Activated CD4-positive, alpha-beta T cell treated with anti-CD3 and anti-CD28 coated beads, Interleukin-2, amount 10 ng/mL, durations not matched to agents 24 days and 14 days (primary cell): ENCODE data around the gene FOXL1. TPM values are rescaled to one million over a fixed set of nuclear protein-coding genes. Genes with fewer than 3 reads are reported as not detected.
A peak's percentile ranks its signal among the peaks of the same experiment; 100 is the strongest.

Experiments
- DNase-seq: peaks from one replicate; pipeline ENCODE4 v3.0.0; 2022
- H3K27ac Mint-ChIP-seq: one replicate; pipeline ENCODE4 v1.8.0; 2022; ENCODE audit warnings: mild to moderate bottlenecking, mixed read lengths
- H3K27me3 Mint-ChIP-seq: one replicate; pipeline ENCODE4 v1.8.0; 2022; ENCODE audit warnings: mixed read lengths
- H3K36me3 Mint-ChIP-seq: one replicate; pipeline ENCODE4 v1.8.0; 2022; ENCODE audit warnings: low read depth, mild to moderate bottlenecking, mixed read lengths
- H3K4me1 Mint-ChIP-seq: one replicate; pipeline ENCODE4 v1.8.0; 2021; ENCODE audit warnings: mixed read lengths
- H3K4me3 Mint-ChIP-seq: one replicate; pipeline ENCODE4 v1.8.0; 2022; ENCODE audit warnings: mild to moderate bottlenecking, moderate library complexity, mixed read lengths
- H3K9me3 Mint-ChIP-seq: one replicate; pipeline ENCODE4 v1.8.0; 2021; ENCODE audit warnings: mixed read lengths
- intact Hi-C: fragments of 100-400 bp; cut with micrococcal nuclease; formaldehyde crosslinking; loops from one replicate; pipeline ENCODE4 v1.15.1; 2023
- total RNA-seq: library from RNA; stranded (reverse); gene quantifications from 2 replicates; pipeline ENCODE4 v1.2.3, GENCODE V29; 2022

FOXL1 gene
- total RNA-seq: 0.05 TPM in 1 of 2 replicates, not detected in the other

DNA sequence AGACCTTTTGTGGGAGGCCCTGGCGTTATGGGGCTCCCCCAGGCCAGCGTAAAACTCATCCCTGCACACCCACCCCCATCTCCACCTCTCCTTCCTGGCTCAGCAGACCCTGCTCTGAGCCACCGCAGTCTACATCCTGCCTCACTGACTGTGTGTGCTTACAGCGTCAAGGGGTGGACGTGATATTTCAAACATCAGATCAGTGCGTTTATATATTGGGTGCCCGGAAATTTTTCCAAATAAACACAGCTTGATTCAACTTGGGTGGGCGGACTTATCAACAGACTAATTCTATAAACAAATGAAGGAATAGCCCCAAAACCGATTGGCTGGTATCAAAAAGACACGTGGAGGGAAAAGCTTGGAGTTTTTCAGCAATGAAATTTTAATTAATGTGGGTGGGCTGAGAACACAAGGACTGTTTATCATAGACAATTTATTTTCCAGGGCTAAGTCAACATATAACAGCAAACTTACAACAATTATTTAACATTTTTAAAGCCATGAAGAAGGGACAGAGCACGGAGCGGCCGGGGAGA lies at the start of gene FOXL1:
Gene FOXL1, plus strand, starts transcription at position 489 of the 539 bp plus-strand sequence. CDS start 175 bp downstream, outside the sequence.
- no peak for DNase-seq
- peak within 1 kb of the TSS; percentile 44 for H3K4me3 Mint-ChIP-seq
- peaks cover 7% of the 10 kb centered on the region for H3K4me1 Mint-ChIP-seq
- intact Hi-C loops: loop anchor here (5.0 to 10.0 kb wide), 2 partner anchors 84 to 157 kb away; no protein-coding TSS in a partner anchor
- H3K9me3 Mint-ChIP-seq: no peaks in the 10 kb centered on the region
- no peaks in the 10 kb centered on the region for H3K36me3 Mint-ChIP-seq
- peak within 1 kb of the TSS; percentile 54 for H3K27ac Mint-ChIP-seq
- peaks cover 72% of the 10 kb centered on the region for H3K27me3 Mint-ChIP-seq

DNA sequence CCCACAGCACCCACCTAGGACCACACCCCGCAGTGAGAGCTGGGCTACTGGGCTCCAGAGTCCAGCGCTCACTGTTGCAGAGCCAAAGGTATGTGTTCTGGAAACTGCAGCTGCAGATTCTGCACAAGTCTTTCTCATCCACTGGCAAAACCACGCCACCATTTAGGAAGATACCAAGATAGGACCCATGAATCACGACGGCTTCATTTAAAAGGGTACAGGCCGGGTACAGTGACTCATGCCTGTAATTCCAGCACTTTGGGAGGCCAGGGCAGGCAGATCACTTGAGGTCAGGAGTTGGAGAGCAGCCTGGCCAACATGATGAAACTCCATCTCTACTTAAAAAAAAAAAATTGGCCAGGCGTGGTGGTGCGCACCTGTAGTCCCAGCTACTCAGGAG lies 49.2 kb upstream of the FOXL1 start:
- Mint-ChIP-seq H3K27me3 (no peaks in the 10 kb centered on the region), H3K9me3 (no peaks in the 10 kb centered on the region), H3K36me3 (peaks cover 2% of the 10 kb centered on the region), H3K4me1 (no peaks in the 10 kb centered on the region), H3K4me3 (no peak overlapping the region), H3K27ac (no peak overlapping the region)
- DNase-seq: no peak
- intact Hi-C loops: loop anchor here (10.0 kb wide), 1 partner anchor 714 kb away; no protein-coding TSS in a partner anchor

DNA sequence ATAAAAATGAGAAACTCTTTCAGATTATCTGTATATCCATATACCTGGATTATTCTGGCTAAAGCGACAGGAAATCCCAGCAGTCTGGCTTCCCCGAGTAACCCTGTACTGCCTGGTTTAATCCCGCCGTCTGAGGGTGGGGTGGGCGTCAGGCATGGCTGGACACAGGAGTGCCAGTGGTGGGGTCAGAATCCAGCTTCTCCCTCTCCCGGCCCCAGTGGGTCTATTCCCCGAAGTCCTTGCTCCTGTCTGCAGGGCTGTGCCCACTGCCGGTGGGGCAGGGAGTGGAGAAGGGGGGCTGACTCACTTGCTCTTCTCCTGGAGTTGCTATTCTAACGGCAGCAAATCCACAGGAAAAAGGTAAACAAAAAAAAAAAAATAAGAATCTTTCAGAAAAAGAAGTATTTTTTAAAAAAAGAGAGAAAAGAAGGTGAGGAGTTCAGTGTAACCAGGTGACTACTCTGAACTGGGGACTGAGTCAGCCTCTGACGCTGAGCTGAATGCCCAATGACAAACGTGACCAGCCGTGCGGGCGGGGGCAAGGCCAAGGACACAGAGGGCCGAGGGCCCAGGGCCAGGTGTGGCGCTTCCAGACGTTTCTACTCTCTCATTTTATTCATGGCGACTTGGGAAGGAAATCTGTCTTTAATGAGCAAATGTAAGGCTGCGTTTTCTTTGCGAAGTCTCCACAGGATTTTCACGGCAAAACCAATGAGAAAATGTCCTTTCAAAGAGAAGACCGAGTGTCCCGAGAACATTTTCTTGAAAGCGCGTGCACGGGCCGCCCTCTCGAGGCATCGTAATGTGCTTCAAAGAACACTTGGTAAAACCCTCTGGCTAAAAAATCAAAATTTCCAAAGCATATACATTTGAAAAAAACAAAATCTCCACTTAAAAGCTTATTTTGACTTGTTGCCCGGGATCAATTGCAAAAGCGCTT lies 47.8 kb upstream of the FOXL1 start:
- Mint-ChIP-seq H3K9me3 (no peaks in the 10 kb centered on the region), H3K4me1 (no peaks in the 10 kb centered on the region), H3K36me3 (peaks cover 2% of the 10 kb centered on the region), H3K27me3 (no peaks in the 10 kb centered on the region), H3K4me3 (no peak overlapping the region), H3K27ac (no peak overlapping the region)
- DNase-seq: no peak
- intact Hi-C loops: no loop called here

DNA sequence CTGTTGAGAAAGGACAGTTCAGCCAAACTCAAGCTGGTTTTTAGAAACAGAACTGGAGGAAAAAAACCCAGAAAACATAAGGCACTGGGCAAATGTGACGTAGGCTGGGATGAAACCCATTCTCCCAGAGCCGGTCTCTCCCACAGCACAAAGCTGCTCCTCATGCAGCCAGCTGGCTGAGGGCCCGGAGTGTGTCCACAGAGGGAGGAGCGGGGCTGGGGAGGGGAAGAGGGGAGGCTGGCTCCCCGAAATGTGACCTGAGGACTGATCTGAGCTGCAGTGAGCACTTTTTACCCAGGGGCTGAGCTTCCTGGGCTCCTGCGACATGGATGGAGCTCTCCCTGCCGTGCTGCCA lies 47.2 kb upstream of the FOXL1 start:
- Mint-ChIP-seq H3K4me3 (no peak overlapping the region), H3K36me3 (peaks cover 2% of the 10 kb centered on the region), H3K27ac (no peak overlapping the region), H3K27me3 (no peaks in the 10 kb centered on the region), H3K4me1 (no peaks in the 10 kb centered on the region), H3K9me3 (no peaks in the 10 kb centered on the region)
- intact Hi-C loops: no loop called here
- no peak for DNase-seq

DNA sequence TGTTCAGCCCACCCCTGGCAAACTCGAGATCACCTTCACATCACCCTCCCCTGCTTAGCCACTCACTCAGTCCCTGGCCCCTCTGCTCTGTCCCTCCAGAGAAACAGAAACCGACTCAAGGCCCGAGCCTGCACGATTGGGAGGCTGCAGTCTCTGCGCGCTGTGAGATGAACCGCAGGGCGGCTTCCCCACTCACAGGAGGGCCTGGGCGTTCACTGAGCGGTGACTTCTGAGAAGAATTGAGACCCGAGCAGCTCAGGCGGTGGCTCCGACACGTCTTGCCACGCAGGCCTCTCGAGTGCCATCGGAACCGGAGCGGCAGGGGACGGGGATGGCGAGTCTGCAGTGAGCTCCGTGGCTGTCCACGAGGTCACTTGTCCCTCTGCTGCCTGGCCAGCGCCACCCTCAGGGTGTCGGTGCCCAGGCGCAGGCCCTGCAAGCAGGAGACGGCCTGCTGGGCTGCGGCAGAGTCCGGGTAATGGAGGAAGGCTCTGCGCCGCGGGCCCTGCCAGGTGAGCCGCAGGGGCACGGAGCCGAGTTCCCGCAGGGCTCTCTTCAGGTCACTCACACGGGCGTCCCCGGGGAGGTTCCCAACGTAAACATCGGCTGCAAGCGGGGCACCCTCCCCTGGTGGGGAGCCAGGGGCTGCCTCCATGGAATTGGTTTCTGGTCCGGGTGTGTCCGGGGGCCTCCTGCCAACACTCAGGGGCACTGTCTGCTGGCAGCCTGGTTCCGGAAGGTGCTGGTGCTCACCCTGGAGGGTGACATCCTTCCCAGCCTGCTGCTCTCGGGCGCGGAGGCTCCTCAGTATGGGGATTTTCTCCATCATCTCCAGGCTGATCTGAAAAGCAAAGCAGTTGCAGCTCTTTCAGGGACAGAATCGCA lies 46.5 kb upstream of the FOXL1 start:
- H3K4me3 Mint-ChIP-seq: no peak overlapping the region
- no peaks in the 10 kb centered on the region for H3K9me3 Mint-ChIP-seq
- DNase-seq: no peak
- no peak overlapping the region for H3K27ac Mint-ChIP-seq
- peaks cover 4% of the 10 kb centered on the region for H3K36me3 Mint-ChIP-seq
- intact Hi-C loops: no loop called here
- no peaks in the 10 kb centered on the region for H3K4me1 Mint-ChIP-seq
- no peaks in the 10 kb centered on the region for H3K27me3 Mint-ChIP-seq

DNA sequence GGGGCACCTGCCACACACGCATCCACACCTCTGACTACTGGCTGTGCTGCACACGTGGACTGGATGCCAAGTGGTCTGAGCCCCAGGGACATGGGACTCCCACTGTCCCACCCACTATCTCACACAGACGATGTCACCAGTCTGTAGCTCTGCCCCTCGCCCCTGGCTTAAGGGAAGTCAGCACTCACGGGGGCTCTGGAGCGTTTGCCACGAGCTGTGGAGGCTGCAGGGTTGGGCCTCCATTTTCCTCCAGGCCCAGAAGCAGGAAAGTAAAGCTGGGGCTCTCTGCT lies 45.9 kb upstream of the FOXL1 start:
- no peaks in the 10 kb centered on the region for H3K9me3 Mint-ChIP-seq
- no peak overlapping the region for H3K4me3 Mint-ChIP-seq
- DNase-seq: no peak
- intact Hi-C loops: no loop called here
- peaks cover 6% of the 10 kb centered on the region for H3K36me3 Mint-ChIP-seq
- H3K27me3 Mint-ChIP-seq: no peaks in the 10 kb centered on the region
- H3K4me1 Mint-ChIP-seq: no peaks in the 10 kb centered on the region
- no peak overlapping the region for H3K27ac Mint-ChIP-seq

DNA sequence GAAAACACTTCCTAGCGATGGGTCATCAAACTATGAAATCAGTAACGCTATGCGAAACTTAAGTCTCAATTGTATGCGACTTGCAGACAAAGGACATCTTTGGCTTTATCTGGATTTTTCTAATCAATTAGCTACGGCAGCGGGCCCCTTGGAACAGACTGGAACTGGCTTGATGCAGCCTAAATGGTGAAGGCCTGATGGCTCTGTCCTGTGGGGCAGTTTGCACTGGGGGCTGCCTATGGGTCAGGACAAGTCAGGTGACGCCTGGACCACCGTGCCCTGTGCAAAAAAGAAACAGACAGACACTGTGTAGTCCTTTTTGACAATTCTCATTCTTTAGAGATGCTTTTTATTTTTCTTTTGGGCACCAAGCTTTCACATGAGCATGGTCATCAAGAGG lies 45.3 kb upstream of the FOXL1 start:
- Mint-ChIP-seq H3K27ac (no peak overlapping the region), H3K4me1 (no peaks in the 10 kb centered on the region), H3K36me3 (peaks cover 6% of the 10 kb centered on the region), H3K4me3 (no peak overlapping the region), H3K9me3 (no peaks in the 10 kb centered on the region), H3K27me3 (no peaks in the 10 kb centered on the region)
- intact Hi-C loops: no loop called here
- DNase-seq: no peak

DNA sequence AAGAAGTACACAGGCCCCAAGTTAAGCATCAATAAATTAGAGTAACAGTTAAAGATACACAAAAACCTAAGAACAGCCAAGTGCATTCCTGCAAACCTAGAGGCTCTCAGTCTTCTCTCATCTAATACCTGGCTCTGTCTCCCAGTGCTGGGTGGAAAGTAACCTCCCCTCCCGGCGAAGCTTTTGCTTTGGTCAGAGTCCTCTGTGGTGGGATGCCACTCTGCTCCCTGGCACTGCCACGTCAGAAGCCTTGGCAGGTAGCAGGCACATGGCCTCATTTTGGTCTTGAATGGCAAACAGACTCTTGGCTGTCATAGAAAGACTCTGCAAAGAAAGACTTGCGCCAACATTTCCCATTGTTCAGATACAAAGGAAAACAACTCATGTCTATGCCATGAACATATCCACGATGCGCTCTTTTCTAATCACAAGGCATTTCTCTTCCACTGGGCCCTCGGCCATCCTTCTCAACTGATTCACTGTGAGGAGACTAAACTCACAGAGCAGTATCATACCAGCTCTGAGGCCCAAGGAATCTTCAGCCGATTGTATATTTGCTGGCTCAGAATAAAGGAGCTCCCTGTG lies 44.5 kb upstream of the FOXL1 start:
- Mint-ChIP-seq H3K4me3 (no peak overlapping the region), H3K27ac (no peak overlapping the region), H3K27me3 (no peaks in the 10 kb centered on the region), H3K4me1 (no peaks in the 10 kb centered on the region), H3K36me3 (peaks cover 6% of the 10 kb centered on the region), H3K9me3 (no peaks in the 10 kb centered on the region)
- intact Hi-C loops: no loop called here
- no peak for DNase-seq

DNA sequence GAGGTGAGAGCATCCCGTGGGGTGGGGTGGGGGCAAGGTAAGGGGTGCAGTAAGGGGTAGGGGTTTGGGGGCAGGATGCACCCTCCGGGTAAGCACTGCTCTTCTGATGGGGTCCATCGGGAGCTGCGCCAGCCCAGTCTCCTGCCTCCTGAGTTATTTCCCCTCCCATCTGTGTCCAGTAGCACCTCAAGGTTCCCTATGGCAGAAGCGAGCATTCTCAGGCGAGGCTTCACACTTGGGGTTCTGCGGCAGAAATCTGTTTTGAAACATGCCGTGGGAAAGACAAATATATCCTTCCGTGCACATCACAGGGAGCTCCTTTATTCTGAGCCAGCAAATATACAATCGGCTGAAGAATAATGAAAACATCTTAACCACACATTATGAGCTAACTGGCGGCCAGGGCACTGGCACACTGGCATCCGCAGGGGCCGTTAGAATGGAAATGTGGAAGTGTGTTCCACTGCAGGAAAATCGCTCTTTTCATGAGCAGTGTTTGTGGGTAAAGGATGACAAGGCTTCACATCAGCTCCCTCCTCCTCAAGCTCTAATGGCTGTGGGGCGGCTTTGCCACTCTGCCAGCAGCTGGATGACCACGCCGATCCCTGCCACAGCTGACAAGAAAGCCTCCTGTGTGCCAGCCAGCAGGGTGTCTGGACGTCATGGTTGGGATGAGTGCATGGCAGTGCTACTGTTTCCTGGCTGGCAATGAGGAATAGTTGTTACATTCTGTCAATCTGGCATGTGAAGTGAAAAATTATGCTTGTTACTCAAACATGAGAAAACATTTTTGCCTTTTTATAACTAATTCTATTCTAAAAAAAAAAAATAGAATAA lies 43.4 kb upstream of the FOXL1 start:
- intact Hi-C loops: no loop called here
- Mint-ChIP-seq H3K4me1 (no peaks in the 10 kb centered on the region), H3K9me3 (no peaks in the 10 kb centered on the region), H3K36me3 (peaks cover 11% of the 10 kb centered on the region), H3K27me3 (no peaks in the 10 kb centered on the region), H3K27ac (no peak overlapping the region), H3K4me3 (no peak overlapping the region)
- DNase-seq: no peak

DNA sequence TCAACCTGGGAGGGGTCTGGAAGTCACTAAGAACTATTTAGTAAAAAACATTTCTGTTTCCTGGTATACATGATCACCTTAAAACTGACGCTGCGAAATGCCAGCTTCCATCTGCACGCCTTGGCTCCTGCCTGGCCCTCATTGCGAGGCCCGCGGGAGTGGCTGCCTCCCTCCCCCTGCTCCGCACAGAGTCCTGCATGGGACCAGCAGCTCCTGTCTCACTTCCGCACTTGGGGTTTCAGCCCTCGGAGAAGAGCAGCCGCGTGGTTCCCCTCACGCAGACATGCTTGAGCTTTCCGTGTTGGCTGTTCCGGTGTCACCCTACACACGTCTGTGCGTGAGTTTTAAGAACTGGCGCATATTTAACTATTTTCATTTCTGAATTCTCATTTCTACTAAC lies 41.7 kb upstream of the FOXL1 start:
- Mint-ChIP-seq H3K9me3 (no peaks in the 10 kb centered on the region), H3K36me3 (peaks cover 15% of the 10 kb centered on the region), H3K27me3 (no peaks in the 10 kb centered on the region), H3K4me1 (no peaks in the 10 kb centered on the region), H3K4me3 (no peak overlapping the region), H3K27ac (no peak overlapping the region)
- DNase-seq: no peak
- intact Hi-C loops: no loop called here

DNA sequence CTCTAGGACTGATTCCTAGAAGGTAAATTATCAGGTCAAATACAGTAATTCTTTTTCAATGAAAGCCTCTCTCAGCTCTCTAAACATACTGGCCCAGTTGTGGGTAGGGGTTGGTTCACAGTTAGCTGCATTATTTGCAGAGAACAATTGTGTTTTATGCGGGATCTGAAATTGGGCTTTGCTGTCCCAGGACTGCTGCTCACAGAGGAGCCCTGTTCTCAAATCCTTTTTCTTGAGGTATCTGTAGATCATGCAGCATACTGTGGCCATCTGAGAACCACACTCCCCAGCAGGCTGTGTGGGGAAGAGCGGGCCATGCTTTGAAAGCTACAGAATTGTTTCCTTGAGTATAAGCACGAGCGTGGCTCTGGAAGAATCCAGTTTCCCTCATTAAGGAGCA lies 40.9 kb upstream of the FOXL1 start:
- Mint-ChIP-seq H3K4me3 (no peak overlapping the region), H3K27ac (no peak overlapping the region), H3K36me3 (peaks cover 15% of the 10 kb centered on the region), H3K27me3 (no peaks in the 10 kb centered on the region), H3K9me3 (no peaks in the 10 kb centered on the region), H3K4me1 (no peaks in the 10 kb centered on the region)
- no peak for DNase-seq
- intact Hi-C loops: no loop called here

DNA sequence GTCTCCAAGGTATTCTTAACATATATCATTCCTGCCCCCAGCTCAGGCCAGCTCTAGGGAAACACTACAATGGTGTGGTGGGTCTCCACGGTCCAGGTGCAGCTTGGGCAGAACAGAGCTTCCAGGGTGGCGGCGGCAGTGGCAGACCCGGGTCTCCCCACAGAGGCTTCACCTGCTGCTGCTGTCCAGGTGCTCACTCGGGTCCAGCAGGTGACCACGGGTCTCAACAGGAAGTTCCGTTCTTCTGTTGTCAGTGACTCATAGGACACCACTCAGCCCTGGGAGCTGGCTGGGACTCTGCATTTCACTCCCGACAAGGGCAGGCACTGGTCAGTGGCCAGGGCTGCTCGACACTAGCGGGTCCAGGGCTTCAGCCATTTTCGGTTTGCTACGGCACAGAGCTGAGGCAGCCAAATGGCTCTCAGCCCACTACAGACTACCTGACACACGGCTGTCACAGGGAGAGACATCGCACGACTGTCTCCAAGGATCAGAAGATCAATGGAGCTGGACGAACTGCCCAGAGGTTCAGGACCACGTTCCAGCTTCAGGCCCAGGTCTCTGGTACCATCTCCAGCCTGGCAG lies 40.1 kb upstream of the FOXL1 start:
- Mint-ChIP-seq H3K9me3 (no peaks in the 10 kb centered on the region), H3K4me3 (no peak overlapping the region), H3K4me1 (no peaks in the 10 kb centered on the region), H3K27ac (no peak overlapping the region), H3K36me3 (peaks cover 19% of the 10 kb centered on the region), H3K27me3 (no peaks in the 10 kb centered on the region)
- intact Hi-C loops: no loop called here
- no peak for DNase-seq

DNA sequence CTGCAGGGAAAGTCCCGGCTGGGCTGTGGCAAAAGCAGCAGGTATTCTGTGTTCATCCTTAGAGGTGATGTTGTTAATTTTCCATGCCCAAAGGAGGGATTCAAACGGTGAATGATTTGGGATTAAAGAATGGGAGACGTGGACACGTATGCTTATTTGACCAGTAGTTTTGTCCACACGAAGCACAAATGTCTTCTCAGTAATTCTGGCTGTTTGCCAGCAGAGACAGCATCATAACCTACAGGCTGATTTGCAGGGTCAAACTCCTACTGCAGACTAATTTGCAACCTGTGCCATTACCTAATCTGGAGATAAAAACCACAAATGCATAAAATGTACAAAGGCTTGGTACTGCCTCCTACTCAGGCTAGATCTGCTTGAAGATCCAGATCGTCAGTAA lies 37.5 kb upstream of the FOXL1 start:
- no peak for DNase-seq
- Mint-ChIP-seq H3K4me1 (no peaks in the 10 kb centered on the region), H3K36me3 (peaks cover 30% of the 10 kb centered on the region), H3K9me3 (no peaks in the 10 kb centered on the region), H3K27ac (no peak overlapping the region), H3K4me3 (no peak overlapping the region), H3K27me3 (no peaks in the 10 kb centered on the region)
- intact Hi-C loops: no loop called here
